VCaP (cell line): Measurements from ENCODE around the gene TECR.
A peak's percentile ranks its signal among the peaks of the same experiment; 100 is the strongest.
"Not testable (repeated sequence)": the region's sequence is repeated elsewhere in the genome, so short reads cannot be mapped to it uniquely, and the experiment has no call there.

ENCODE experiments used
- H3K27ac ChIP-seq: fragments of 450-650 bp; 2 replicates; pipeline ENCODE4 v1.5.1; 2017
- TF ChIP-seq, protein P1 (sequence below): fragments of 450-650 bp; conservative IDR thresholded peaks from 2 replicates; pipeline ENCODE4 v1.5.1; 2017; ENCODE audit warnings: mild to moderate bottlenecking, moderate library complexity

The TECR gene

DNA sequence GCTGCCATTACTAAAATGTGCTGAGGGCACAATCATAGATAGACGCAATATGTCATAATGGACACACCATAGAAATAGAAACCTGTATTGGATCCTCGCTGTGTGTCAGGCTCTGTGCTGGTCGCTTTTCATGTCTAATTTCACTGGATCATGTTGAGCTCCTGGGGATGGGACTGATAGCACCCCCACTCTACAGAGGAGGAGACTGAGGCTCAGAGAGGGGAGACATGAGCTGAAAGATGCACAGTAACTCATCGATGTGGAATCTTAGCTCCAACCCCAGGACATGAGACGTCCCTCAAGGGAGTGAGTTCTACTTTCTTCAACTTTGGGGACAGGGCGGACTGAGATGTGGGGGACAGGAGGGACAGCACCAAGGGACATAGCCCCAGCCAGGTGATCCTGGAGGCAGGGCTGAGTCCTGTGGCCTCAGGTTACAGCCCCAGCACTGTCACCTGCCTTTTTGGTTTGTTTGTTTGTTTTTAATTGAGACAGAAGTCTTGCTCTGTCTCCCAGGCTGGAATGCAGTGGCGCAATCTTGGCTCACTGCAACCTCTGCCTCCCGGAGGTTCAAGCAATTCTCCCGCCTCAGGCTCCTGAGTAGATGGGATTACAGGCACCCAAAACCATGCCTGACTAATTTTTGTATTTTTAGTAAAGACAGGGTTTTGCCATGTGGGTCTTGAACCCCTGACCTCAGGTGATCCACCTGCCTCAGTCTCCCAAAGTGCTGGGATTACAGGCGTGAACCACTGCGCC, 26.9 kb upstream of the TECR start:
- TF ChIP-seq, protein P1, sequence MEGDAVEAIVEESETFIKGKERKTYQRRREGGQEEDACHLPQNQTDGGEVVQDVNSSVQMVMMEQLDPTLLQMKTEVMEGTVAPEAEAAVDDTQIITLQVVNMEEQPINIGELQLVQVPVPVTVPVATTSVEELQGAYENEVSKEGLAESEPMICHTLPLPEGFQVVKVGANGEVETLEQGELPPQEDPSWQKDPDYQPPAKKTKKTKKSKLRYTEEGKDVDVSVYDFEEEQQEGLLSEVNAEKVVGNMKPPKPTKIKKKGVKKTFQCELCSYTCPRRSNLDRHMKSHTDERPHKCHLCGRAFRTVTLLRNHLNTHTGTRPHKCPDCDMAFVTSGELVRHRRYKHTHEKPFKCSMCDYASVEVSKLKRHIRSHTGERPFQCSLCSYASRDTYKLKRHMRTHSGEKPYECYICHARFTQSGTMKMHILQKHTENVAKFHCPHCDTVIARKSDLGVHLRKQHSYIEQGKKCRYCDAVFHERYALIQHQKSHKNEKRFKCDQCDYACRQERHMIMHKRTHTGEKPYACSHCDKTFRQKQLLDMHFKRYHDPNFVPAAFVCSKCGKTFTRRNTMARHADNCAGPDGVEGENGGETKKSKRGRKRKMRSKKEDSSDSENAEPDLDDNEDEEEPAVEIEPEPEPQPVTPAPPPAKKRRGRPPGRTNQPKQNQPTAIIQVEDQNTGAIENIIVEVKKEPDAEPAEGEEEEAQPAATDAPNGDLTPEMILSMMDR, result no peak
- no peak overlapping the region for H3K27ac ChIP-seq

DNA sequence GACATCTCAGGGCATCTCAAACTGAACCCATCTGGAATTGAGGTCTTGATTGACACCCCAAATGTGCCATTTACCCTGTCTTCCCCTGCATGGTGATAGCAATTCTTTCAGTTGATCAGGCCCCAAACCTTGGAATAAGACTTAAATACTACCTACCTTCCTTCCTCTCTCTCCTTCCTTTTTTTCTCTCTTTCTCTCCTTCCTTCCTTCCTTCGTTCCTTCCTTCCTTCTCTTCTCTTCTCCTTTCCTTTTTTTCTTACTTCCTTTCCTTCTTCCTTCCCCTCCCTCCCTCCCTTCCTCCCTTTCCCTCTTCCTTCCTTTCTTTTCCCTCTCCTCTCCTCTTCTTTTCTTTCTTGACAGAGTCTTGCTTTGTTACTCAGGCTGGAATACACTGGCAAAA, 26.1 kb upstream of the TECR start:
- TF ChIP-seq, protein P1, result no peak
- H3K27ac ChIP-seq, result no peak overlapping the region

DNA sequence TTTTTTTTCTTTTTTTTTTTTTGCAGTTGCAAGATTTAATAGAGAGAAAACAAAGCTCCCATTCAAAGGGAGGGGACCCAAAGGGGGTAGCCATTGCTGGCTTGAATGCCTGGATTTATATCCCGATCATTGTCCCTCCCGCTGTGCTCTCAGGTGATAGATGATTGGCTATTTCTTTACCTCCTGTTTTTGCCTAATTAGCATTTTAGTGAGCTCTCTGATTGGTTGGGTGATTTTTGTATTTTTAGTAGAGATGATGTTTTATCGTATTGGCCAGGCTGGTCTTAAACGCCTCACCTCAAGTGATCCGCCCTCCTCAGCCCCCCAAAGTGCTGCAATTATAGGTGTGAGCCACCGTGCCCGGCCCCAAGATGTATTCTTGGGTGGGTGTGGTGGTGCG, 24.8 kb upstream of the TECR start:
- H3K27ac ChIP-seq, result not testable (repeated sequence)

DNA sequence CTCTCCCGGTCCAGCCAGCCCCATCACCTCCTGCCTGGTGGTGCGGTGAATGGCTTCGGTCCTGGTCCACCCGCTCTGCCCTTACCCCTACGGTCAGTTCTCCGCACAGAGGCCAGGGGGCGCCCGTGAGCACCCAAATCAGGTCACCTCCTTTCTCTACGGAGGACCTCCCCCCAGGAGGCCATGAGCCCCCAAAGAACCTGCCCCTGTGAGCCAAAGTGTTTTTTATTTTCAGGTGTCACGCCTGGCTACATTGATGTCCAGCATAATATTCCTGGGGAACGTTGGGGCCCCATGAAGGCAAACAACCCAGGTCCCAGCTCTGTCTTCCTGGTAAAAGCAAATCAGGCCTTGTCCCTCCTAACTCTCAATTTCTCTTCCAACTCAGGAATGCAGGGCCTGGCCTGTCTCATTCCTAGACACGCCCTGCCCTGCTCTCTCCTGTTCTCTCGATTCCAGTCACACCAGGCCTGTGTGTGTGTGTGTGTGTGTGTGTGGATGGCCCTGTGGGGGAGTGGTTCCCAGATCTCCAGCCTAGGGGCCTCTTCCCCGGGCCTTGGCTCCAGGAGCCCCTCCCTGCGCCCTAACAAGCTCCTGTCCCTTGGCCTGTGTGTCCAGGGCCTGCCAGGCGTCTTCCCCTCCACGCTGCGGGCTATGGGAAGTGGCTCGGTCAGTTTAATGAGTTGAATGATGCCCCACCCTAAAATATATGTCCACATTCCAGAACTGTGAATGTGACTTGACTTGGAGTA, 23.7 kb upstream of the TECR start:
- TF ChIP-seq, protein P1, result peak; percentile 60
- H3K27ac ChIP-seq, result no peak overlapping the region

DNA sequence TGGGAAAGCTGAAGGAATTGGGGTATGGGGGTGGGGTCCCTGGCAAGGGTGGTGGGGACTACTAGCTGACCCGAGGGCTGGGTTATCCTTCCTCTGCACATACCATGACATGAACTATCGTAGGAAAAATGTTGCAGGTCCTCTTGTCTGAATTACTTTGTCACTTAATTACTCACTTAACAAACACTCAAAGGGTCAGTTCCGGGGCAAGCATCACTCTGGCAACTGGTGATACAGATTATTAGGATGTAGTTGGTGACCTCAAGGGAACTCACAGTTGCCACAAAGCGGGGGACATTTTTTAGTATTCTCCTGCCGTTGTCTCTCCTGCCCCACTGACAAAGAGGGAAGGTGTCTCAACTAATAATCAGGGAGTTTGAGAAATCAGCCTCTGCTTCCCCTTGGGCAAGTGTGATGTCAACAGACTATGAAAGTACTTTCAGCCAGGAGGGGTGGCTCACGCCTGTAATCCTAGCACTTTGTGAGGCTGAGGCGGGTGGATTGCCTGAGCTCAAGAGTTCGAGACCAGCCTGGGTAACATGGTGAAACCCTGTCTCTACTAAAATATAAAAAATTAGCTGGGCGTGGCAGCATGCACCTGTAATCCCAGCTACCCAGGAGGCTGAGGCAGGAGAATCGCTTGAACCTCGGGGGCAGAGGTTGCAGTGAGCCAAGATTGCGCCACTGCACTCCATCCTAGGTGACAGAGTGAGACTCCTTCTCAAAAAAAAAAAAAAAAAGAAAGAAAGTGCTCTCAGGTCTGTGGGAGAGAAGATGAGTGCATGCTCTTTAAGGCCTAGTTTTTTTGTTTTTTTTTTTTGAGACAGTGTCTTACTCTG, 21.5 kb upstream of the TECR start:
- H3K27ac ChIP-seq, result no peak overlapping the region
- TF ChIP-seq, protein P1, result no peak

DNA sequence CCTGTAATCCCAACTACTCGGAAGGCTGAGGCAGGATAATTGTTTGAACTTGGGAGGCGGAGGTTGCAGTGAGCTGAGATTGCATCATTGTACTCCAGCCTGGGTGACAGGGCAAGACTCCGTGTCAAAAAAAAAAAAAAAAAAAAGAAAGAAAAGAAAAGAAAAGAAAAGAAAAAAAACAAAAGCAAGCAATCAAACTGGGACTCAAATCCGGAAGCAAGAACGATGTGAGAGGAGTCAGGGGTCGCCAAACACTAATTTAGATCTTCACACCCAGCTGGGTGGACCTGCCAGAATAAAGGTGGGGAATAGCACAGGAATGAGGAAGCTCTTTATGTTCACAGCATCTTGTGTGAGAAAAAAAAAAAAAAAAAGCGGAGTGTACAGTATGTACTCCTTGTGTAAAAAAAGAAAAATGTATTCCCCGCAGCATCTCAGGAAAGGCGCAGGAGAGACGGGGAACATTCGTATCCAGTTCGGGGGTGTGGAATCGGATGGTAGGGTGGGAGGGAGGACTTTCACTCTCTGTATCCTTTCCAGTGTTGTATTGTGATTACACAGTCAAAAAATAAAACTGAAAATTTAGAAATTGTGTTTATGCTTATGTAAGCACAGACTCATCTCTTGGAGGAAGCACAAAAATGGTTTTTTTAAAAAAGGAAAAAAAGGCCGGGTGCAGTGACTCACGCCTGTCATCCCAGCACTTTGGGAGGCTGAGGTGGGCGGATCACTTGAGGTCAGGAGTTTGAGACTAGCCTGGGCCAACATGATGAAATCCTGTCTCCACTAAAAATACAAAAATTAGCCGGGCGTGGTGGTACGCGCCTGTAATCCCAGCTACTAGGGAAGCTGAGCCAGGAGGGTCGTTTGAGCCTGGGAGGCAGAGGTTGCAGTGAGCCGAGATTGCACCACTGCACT, 18.8 kb upstream of the TECR start:
- no peak overlapping the region for H3K27ac ChIP-seq
- TF ChIP-seq, protein P1, result no peak

DNA sequence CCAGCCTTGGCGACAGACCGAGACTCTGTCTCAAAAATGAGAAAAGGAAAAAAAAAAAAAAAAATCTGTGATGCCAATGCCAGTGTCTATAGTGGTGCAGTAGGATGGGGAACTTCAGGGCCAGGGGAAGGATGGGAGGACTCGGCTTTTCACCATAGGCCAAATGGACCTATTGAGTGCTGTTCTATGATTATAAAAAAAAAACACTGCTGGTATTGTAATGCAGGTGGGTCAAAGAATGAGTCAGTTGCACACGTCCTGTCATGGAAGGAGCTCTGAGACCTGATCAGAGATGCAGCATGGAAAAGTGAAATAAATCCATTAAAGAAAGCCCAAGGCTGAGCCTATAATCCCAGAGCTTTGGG, 18.2 kb upstream of the TECR start:
- H3K27ac ChIP-seq, result no peak overlapping the region
- TF ChIP-seq, protein P1, result no peak
